CD4-positive, alpha-beta T cell (primary cell): ENCODE results near the gene GALNT2. TPM values are rescaled to one million over a fixed set of nuclear protein-coding genes. Genes with fewer than 3 reads are reported as not detected.

ENCODE experiments used
- ATAC-seq: fragments of 200-7000 bp; cut with Tn5 transposase; one replicate; pipeline ENCODE4 v1.10.0; 2022; ENCODE audit warnings: mild to moderate bottlenecking; ENCODE audit not compliant: poor library complexity
- CTCF ChIA-PET: fragments of 350-600 bp; sonication (Branson Sonifier 250); formaldehyde crosslinking; loops from one replicate; lab custom pipeline; 2021; ENCODE audit warnings: antibody characterized with exemption, inconsistent platforms; lab: Charles Lee
- POLR2A ChIA-PET: fragments of 350-600 bp; sonication (Branson Sonifier 250); formaldehyde crosslinking; loops from one replicate; lab custom pipeline; 2021; ENCODE audit warnings: antibody characterized with exemption, inconsistent platforms; lab: Charles Lee
- DNase-seq, 14 experiments: peaks; one replicate each; pipeline ENCODE4 v3.0.0-alpha.2; 2013 to 2020; ENCODE audit warnings: mixed read lengths in 2 of 14
- H3K27ac ChIP-seq, 2 donors: one replicate each; pipeline versions ENCODE4 v1.5.1 to v1.7.0; 2013; ENCODE audit warnings: low read length in 2 of 2, low read depth in 1 of 2, mild to moderate bottlenecking in 1 of 2
- H3K27me3 ChIP-seq, 2 experiments: 1 replicate in 1 of 2; 2 replicates in 1 of 2; pipeline versions ENCODE4 v1.6.1 to v1.7.0; 2013; ENCODE audit warnings: low read length in 2 of 2, control low read depth in 1 of 2, mild to moderate bottlenecking in 1 of 2, moderate library complexity in 1 of 2; ENCODE audit not compliant: insufficient read depth in 2 of 2, control insufficient read depth in 1 of 2
- H3K36me3 ChIP-seq: one replicate; pipeline ENCODE4 v1.6.1; 2013; ENCODE audit warnings: low read length, control low read depth; ENCODE audit not compliant: insufficient read depth
- H3K4me1 ChIP-seq: one replicate; pipeline ENCODE4 v1.6.1; 2013; ENCODE audit warnings: low read length, control low read depth; ENCODE audit not compliant: insufficient read depth
- H3K4me3 ChIP-seq: one replicate; pipeline ENCODE4 v1.5.1; 2013; ENCODE audit warnings: mild to moderate bottlenecking, low read length, moderate library complexity
- H3K9me3 ChIP-seq, 2 experiments: 1 replicate in 1 of 2; 2 replicates in 1 of 2; pipeline versions ENCODE4 v1.6.1 to v1.7.0; 2013; ENCODE audit warnings: low read length in 2 of 2, mild to moderate bottlenecking in 2 of 2, control low read depth in 1 of 2, moderate library complexity in 1 of 2; ENCODE audit not compliant: control insufficient read depth in 1 of 2, insufficient read depth in 1 of 2
- H3K27ac Mint-ChIP-seq: one replicate; pipeline ENCODE4 v1.8.0; 2020; ENCODE audit warnings: mixed read lengths
- H3K27me3 Mint-ChIP-seq: one replicate; pipeline ENCODE4 v1.8.0; 2021; ENCODE audit warnings: mixed read lengths
- H3K36me3 Mint-ChIP-seq: one replicate; pipeline ENCODE4 v1.8.0; 2021; ENCODE audit warnings: low read depth, mixed read lengths
- H3K4me1 Mint-ChIP-seq: one replicate; pipeline ENCODE4 v1.8.0; 2021; ENCODE audit warnings: low read depth, mixed read lengths
- H3K4me3 Mint-ChIP-seq: one replicate; pipeline ENCODE4 v1.8.0; 2020; ENCODE audit warnings: mild to moderate bottlenecking, mixed read lengths
- H3K9me3 Mint-ChIP-seq: one replicate; pipeline ENCODE4 v1.8.0; 2020; ENCODE audit warnings: mixed read lengths
- CTCF ChIP-seq: fragments of 200-600 bp; IDR thresholded peaks from one replicate; pipeline ENCODE4 v1.8.0; 2022; ENCODE audit warnings: antibody characterized with exemption, mild to moderate bottlenecking
- intact Hi-C, 2 experiments: fragments of 100-400 bp; cut with DNase I in 1 of 2; cut with micrococcal nuclease in 1 of 2; formaldehyde crosslinking; loops; one replicate each; pipeline versions ENCODE4 v1.15.1 to v1.9.0; 2023 to 2025; cut with DNase I, micrococcal nuclease
- total RNA-seq, 174 experiments: library from RNA in 2 of 174; stranded (reverse) in 2 of 174; gene quantifications; one replicate each; pipeline ENCODE4 v1.2.3 and lab custom pipeline; 2021 to 2026

GALNT2 gene
- total RNA-seq, 2 experiments from 2014 or later, result 11.0 to 11.4 TPM

DNA sequence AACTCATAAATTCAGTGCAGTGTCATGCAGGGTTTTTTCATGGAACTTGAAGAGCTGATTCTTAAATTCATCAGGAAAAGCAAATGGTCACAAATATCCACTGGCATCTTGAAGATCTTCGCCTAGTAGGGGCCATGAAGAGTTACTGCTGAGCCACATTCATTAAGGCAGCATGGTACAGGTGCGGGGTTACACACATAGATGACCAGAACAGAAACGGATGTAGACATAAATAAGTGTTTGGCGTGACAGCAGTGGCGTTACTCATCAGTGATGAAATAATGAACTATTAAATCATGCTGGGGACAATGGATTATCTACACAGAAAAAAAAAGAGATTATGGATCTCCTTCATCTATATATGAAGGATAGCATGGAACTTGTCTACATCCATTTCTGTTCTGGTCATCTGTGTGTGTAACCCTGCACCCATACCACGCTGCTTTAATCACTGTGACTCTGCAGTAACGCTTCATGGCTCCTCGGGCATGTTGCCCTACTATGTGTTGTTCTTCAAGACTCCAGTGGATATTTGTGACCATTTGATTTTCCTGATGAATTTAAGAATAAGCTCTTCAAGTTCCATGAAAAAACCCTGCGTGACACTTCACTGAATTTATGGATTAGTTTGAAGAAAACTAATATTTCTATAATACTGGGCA, 161.3 kb downstream of the GALNT2 start:
- Histone ChIP-seq H3K36me3 (no peaks in the 10 kb centered on the region), H3K4me1 (no peaks in the 10 kb centered on the region), H3K27ac (no peak overlapping the region), H3K4me3 (no peak overlapping the region), H3K9me3 (no peaks in the 10 kb centered on the region), H3K27me3 (no peaks in the 10 kb centered on the region)
- ChIA-PET POLR2A (no interaction called here), CTCF (no interaction called here)
- H3K36me3 Mint-ChIP-seq, result peaks cover 3% of the 10 kb centered on the region
- TF ChIP-seq CTCF, result no peak
- intact Hi-C loops, result no loop called here
- no peaks in the 10 kb centered on the region for H3K9me3 Mint-ChIP-seq
- H3K27me3 Mint-ChIP-seq, result no peaks in the 10 kb centered on the region
- H3K27ac Mint-ChIP-seq, result no peak overlapping the region
- peaks cover 7% of the 10 kb centered on the region for H3K4me1 Mint-ChIP-seq
- H3K4me3 Mint-ChIP-seq, result no peak overlapping the region
- DNase-seq (no peak), ATAC-seq (no peak)

DNA sequence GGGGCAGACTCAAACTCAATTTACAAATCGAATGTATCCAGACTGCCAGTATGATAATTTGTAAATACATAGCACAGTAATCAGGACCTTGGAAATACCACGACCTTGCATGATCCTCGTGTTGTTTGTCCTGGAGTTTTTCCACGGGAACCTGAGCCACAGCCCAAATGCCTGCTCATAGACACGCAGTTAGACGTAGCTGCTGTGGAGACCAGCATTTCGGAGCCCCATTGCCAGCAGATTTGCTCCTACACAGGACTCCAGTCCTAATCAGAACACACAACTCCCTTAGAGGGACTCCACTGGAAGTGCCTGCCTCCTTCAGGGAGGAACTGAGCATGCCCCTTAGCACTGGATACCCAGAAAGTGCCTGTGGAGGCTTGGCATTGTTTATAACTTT, 163.2 kb downstream of the GALNT2 start:
- H3K36me3 ChIP-seq, result no peaks in the 10 kb centered on the region
- POLR2A ChIA-PET, result no interaction called here

DNA sequence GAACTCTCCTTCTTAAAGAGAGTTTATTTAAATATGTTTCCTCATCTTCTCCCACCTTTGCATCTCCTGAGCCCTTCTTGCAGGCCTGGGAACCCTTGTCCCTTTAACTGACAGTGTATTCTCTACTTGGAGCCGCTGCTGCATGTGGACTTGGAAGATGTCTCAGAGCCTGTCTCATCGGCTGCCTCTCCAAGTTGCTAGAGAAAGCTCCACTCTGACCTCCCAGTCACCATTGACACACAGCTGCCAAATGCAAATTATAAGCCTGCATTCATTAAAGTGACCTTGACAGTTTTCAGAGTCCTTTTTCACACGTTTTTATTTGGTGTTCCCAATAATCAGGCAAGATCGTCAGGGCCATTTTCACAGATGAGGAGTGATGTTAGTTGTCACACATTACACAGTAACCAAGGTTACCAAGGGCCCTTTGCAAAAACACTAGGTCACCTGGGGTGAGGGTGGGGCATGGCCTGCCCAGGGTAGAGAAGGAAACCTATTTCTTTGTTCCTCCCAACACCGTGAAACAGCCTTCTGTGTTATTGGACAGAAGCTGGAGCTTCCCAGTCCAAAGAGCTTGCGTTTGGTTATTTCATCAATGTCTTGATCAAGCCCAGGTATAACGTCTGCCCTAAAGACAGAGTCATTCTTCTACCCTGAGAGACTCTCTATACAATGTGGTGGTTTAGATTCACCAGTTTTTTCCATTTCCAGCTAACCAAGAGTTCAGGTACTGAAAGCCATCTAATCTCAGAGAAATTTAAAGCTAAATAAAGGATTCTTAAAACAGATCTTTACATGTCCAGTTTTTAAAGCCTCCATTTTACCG, 164.1 kb downstream of the GALNT2 start:
- Histone ChIP-seq H3K4me3 (no peak overlapping the region), H3K36me3 (no peaks in the 10 kb centered on the region), H3K9me3 (no peaks in the 10 kb centered on the region), H3K4me1 (no peaks in the 10 kb centered on the region), H3K27me3 (no peaks in the 10 kb centered on the region), H3K27ac (no peak overlapping the region)
- CTCF ChIA-PET, result no interaction called here
- no peak for DNase-seq
- Mint-ChIP-seq H3K4me1 (peaks cover 7% of the 10 kb centered on the region), H3K4me3 (no peak overlapping the region), H3K36me3 (peaks cover 16% of the 10 kb centered on the region), H3K27me3 (no peaks in the 10 kb centered on the region), H3K27ac (no peak overlapping the region), H3K9me3 (no peaks in the 10 kb centered on the region)
- ATAC-seq, result no peak
- POLR2A ChIA-PET, result no interaction called here
- TF ChIP-seq CTCF, result no peak
- intact Hi-C loops, result no loop called here

More for the DNA sequence above, 163.2 kb downstream of the GALNT2 start:
- Histone ChIP-seq H3K9me3 (no peaks in the 10 kb centered on the region), H3K27me3 (no peaks in the 10 kb centered on the region), H3K27ac (no peak overlapping the region), H3K4me1 (no peaks in the 10 kb centered on the region), H3K4me3 (no peak overlapping the region)
- intact Hi-C loops, result no loop called here
- DNase-seq (no peak), ATAC-seq (no peak)
- no peaks in the 10 kb centered on the region for H3K9me3 Mint-ChIP-seq
- H3K27me3 Mint-ChIP-seq, result no peaks in the 10 kb centered on the region
- no peak overlapping the region for H3K4me3 Mint-ChIP-seq
- peaks cover 7% of the 10 kb centered on the region for H3K4me1 Mint-ChIP-seq
- H3K36me3 Mint-ChIP-seq, result peaks cover 10% of the 10 kb centered on the region
- H3K27ac Mint-ChIP-seq, result no peak overlapping the region
- CTCF ChIA-PET, result no interaction called here
- TF ChIP-seq CTCF, result no peak
